ENCODE data around the gene SMPDL3A. TPM values are rescaled to one million over a fixed set of nuclear protein-coding genes. Genes with fewer than 3 reads are reported as not detected.
A peak's percentile ranks its signal among the peaks of the same experiment; 100 is the strongest.

SMPDL3A gene
- total and polyA plus RNA-seq, 2 donors (not counting 3 experiments of a cell fraction or from before 2014, with no cell fraction given): 4.1 to 4.2 TPM

DNA sequence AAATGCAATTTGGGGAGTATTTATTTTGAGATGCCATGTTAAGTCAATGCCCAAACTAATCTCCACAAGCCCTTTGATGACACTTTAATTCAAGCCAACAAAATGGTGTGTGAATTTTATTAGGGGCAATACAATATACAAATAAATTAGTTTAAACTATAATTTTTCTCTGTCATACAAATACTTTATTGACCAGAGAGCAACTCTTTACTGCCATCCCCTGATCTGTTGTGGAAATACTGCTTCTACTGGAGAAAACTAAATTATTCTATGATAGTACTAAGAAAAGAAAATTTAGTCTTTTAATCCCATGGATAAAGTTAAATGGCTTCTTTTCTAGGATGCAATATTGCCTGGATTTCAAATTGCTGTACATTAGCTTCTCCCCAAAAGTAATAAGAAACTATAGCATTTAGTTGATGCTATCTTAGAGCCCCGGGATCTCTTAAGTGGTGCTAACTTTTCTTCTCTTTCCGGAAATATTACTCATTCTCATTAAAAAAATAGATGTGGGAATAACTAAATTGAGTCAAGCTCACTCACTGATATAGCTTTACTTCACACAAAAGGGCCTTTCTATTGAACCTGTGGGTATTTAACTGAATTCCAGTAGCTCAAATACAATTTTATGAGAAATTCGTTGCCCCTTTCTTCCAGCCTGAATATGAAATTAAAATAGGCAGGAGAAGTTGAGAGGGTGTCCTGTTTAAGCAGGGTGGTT lies 49.2 kb downstream of the SMPDL3A start:
- TF ChIP-seq POLR2AphosphoS5 (IDR thresholded peaks at IDR 0.05; ENCODE audit: insufficient read depth, low read depth, low read length) (no peak), JUN (IDR thresholded peaks at IDR 0.05; ENCODE audit: borderline replicate concordance, insufficient read depth, insufficient read length, low read depth) (no peak), MYC (IDR thresholded peaks at IDR 0.05; ENCODE audit: low read depth, low read length) (no peak), EZH2 (IDR thresholded peaks at IDR 0.05; ENCODE audit: borderline replicate concordance, low read depth, low read length, severe bottlenecking) (no peak), POLR2A (IDR thresholded peaks at IDR 0.05; ENCODE audit: low read depth, low read length) (no peak), GATA2 (IDR thresholded peaks at IDR 0.05; ENCODE audit: insufficient read depth, insufficient read length, low read depth, low read length) (no peak), FOS (IDR thresholded peaks at IDR 0.05; ENCODE audit: borderline replicate concordance, insufficient read depth, low read length) (no peak)
- TF ChIP-seq, protein P1, sequence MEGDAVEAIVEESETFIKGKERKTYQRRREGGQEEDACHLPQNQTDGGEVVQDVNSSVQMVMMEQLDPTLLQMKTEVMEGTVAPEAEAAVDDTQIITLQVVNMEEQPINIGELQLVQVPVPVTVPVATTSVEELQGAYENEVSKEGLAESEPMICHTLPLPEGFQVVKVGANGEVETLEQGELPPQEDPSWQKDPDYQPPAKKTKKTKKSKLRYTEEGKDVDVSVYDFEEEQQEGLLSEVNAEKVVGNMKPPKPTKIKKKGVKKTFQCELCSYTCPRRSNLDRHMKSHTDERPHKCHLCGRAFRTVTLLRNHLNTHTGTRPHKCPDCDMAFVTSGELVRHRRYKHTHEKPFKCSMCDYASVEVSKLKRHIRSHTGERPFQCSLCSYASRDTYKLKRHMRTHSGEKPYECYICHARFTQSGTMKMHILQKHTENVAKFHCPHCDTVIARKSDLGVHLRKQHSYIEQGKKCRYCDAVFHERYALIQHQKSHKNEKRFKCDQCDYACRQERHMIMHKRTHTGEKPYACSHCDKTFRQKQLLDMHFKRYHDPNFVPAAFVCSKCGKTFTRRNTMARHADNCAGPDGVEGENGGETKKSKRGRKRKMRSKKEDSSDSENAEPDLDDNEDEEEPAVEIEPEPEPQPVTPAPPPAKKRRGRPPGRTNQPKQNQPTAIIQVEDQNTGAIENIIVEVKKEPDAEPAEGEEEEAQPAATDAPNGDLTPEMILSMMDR (IDR thresholded peaks at IDR 0.05; ENCODE audit: extremely low read depth in 1 of 2, insufficient read depth in 1 of 2, low read depth in 1 of 2, low read length in 2 of 2): no peak
- TF ChIP-seq, protein P2, sequence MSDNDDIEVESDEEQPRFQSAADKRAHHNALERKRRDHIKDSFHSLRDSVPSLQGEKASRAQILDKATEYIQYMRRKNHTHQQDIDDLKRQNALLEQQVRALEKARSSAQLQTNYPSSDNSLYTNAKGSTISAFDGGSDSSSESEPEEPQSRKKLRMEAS (IDR thresholded peaks at IDR 0.05; ENCODE audit: insufficient read depth, insufficient read length): no peak
- H3K4me2 ChIP-seq (ENCODE audit: insufficient read depth, low read length): no peak overlapping the region
- no peaks in the 10 kb centered on the region for H3K9me1 ChIP-seq (replicated peaks; ENCODE audit: control insufficient read depth, extremely low read depth, insufficient read depth, low read length)
- H3K4me1 ChIP-seq (ENCODE audit: control insufficient read depth, extremely low read depth, insufficient read depth, low read length): no peaks in the 10 kb centered on the region
- no peak for FAIRE-seq
- ChIA-PET POLR2A (interaction anchor here (0.6 kb wide), 1 partner anchor 64 kb away, joined by 6 read pairs; no protein-coding TSS in a partner anchor), CTCF (interaction anchor here (1.0 to 2.7 kb wide), 15 partner anchors 8 to 361 kb away, joined by 3 to 274 read pairs (median 5); partner anchors contain the start of genes PKIB and SMPDL3A)
- H3K4me3 ChIP-seq (replicated peaks in 1 of 3; ENCODE audit: insufficient read depth in 1 of 3, low read depth in 1 of 3, low read length in 3 of 3): no peak overlapping the region
- no peaks in the 10 kb centered on the region for H4K20me1 ChIP-seq (replicated peaks; ENCODE audit: control insufficient read depth, extremely low read depth, insufficient read depth, low read length)
- intact Hi-C loops (cut with micrococcal nuclease): loop anchor here (2.0 kb wide), 1 partner anchor 49 kb away; the partner anchor contains the start of gene SMPDL3A
- dilution Hi-C loops (cut with MboI; ENCODE audit: extremely low pct_ligation_motif_present, low sequenced_read_pairs): no loop called here
- no TSS peak for BruUV-seq (replicated peaks)
- no peaks in the 10 kb centered on the region for H3K9me3 ChIP-seq (replicated peaks; ENCODE audit: control insufficient read depth, insufficient read depth, low read length)
- H3K9ac ChIP-seq (replicated peaks; ENCODE audit: extremely low read depth, insufficient read depth, low read length): no peak overlapping the region
- no peaks in the 10 kb centered on the region for H3K79me2 ChIP-seq (ENCODE audit: control insufficient read depth, insufficient read depth, low read length)
- H3K36me3 ChIP-seq (ENCODE audit: control insufficient read depth in 2 of 2, extremely low read depth in 1 of 2, insufficient read depth in 2 of 2, low read length in 2 of 2): no peaks in the 10 kb centered on the region
- H3K27ac ChIP-seq (ENCODE audit: insufficient read depth, low read depth, low read length): no peak overlapping the region
- DNase-seq (ENCODE audit: low read depth, low spot score): peak; percentile 17
- no peaks in the 10 kb centered on the region for H3K27me3 ChIP-seq (ENCODE audit: control insufficient read depth in 2 of 2, insufficient read depth in 2 of 2, low read length in 2 of 2)
- H2AFZ ChIP-seq (ENCODE audit: low read depth, low read length): no peak overlapping the region

Data from endothelial cell of umbilical vein (primary cell).